Measurements from ENCODE around the gene CRIP3.

The CRIP3 gene

GRCh38 chr6:43271103-43271815 is 37.4 kb downstream of the CRIP3 start:
- no peak for DNase-seq

DNA sequence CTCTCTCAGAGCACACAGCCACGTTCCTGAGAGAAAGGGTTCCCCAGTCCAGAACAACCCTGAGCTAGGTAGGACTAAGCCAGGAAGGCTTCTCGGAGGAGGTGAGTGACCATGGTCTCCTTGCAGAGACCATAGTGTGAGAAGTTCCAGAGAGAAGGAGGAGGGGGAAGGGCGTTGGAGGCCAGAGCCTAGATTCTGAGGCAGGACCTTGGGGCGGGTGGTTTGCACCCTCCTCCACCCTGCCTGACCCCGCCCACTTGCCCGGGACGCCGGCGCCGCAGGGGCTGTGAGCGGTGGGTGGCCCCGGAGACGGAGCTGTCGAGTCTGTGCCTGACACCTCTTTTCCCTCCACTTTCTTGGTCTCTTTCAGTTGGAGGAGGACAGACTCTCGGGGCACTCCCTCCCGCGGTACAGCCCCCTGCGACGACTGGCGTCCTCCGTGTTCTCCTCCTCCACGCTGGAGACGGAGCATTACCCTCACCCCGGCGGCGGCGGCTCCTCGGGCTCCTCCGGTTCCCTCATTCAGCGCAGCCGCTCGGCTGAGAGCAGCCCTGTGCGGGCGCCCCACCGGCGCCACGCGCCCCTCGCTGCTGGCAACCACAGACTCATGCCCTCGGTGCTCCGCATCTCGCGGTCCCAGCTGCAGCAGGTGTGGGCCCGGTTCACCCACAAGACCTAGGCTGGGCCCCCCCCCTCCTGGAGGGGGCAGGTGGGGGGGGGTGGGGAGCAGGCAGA is 39.2 kb downstream of the CRIP3 start:
- no peak for DNase-seq

DNA sequence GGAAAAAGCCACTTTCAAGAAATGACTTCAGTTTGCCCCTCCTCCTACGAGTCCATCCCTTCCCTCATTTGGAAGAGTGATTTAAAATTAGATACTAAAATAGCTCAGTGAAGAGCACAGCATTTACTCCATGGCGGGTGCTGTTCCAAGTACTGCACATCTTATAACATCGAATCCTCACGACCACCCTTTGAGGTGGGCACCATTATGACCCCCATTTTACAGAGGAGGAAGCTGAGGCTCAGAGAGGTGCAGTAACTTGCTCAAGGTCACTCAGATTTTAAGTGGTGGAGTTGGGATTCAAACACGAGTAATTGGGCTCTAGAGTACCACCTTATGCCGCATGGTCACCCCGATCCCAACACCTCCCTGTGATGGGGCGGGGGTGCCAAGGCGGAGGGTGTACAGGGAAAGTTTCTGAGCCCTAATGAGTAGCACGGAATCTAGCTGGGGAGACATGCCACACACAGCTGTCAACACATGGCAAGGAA is 39.8 kb downstream of the CRIP3 start:
- DNase-seq = no peak

DNA sequence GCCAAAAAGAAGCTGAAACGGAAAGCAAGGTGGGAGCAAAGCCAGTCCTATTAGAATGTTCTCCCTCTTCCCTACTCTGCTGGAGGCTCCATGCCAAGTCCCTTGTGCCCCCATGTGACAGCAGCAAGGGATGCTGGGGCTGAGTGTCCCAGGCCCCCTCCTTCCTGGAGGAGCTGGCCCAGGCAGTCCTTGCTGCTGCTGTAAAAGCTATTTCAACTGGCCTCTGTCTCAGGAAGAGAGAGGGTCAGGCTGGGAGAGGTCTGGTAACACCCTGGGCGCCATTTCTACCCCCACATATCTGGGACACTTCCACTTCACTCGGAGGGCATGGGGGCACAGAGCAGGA is 40.3 kb downstream of the CRIP3 start:
- no peak for DNase-seq

DNA sequence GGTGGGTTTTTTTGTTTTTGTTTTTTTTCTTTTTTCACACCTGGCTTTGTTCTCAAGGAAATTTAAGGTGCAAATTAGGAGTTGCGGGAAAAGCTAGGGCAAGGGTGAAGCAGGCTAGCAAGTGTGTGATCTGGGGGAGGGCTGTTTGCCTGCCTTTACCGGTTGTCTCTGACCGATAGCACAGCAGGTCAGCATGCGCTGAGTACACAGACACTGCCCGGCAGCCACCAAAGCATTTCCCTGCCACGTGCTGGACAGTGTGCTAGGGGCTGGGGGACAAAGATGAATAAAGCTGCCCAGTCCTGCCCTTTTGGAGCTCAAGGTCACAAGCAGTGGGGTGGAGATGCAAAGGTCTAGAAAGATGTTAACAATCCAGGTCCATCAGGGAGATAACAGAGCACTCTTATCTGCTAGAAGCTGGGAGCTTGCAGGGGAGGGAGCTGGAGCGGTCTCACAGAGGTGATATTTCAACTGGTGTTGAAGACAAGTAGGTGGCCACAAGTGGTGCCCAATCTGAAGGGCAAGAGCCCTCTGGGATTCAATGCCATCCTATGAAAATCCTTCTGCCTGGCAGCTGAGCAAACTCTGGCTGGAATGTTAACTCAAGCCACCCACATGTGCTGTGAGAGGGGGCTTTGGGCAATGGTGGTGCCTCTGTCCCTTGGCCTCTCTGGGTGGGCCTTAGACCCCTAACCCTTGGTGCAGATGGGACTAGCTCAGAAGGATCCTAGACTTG is 40.8 kb downstream of the CRIP3 start:
- DNase-seq = no peak

GRCh38 chr6:43265564-43265963 is 43.1 kb downstream of the CRIP3 start:
- DNase-seq = no peak

GRCh38 chr6:43264599-43265145 is 44.0 kb downstream of the CRIP3 start:
- no peak for DNase-seq

- DNase-seq = no peak
Measured at GRCh38 chr6:43263314-43264178, 45.1 kb downstream of the CRIP3 start.

DNA sequence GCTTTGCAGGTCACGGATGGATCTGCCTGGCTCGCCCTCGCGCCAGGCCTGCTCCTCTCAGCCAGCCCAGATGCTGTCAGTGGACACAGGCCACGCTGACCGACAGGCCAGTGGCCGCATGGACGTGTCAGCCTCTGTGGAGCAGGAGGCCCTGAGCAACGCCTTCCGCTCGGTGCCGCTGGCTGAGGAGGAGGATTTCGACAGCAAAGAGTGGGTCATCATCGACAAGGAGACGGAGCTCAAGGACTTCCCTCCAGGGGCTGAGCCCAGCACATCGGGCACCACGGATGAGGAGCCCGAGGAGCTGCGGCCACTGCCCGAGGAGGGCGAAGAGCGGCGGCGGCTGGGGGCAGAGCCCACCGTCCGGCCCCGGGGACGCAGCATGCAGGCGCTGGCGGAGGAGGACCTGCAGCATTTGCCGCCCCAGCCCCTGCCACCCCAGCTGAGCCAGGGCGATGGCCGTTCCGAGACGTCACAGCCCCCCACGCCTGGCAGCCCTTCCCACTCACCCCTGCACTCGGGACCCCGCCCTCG is 45.8 kb downstream of the CRIP3 start:
- DNase-seq = no peak

- no peak for DNase-seq
Measured at GRCh38 chr6:43262000-43262779, 46.4 kb downstream of the CRIP3 start.

DNA sequence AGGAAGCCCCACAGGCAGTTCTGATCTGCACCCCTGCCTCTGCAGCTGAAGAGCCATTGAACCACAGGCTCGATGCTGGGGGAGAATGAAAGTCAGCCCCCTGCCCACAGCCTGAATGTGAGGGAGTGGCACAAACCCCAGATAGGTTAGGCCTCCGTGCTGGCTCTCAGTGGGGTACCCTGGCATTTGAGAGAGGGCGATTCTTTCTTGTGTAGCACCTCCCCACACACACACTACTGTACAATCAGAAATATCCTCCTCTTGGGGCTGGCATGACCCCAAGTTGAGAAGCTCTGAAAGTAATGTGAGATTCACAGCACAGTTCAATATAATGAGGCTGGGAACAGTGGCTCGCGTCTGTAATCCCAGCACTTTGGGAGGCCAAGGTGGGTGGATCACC is 47.4 kb downstream of the CRIP3 start:
- DNase-seq = no peak

DNA sequence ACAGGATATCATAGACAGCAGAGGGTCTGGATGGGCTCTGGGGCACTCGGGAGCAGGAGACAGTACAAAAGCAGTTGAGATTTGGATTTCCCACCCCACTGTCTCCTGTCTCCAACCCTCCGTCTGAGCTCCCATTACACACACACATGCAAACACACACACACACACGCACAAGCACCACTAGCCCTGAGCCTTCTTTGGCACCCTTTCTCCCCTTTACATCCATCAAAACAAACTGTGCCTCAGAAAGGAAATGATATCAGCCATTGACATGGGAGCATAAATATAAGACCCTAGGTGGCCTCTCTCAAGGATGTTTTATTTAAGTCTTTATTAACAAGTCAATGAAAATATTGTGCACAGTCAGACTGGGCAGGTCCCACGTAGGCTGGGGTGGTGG is 47.8 kb downstream of the CRIP3 start:
- DNase-seq = no peak

- DNase-seq = no peak
Measured at GRCh38 chr6:43258807-43259686, 49.6 kb downstream of the CRIP3 start.

- DNase-seq = no peak
Measured at GRCh38 chr6:43258180-43258579, 50.4 kb downstream of the CRIP3 start.

- DNase-seq = no peak
Measured at GRCh38 chr6:43257367-43258145, 51.1 kb downstream of the CRIP3 start.

DNA sequence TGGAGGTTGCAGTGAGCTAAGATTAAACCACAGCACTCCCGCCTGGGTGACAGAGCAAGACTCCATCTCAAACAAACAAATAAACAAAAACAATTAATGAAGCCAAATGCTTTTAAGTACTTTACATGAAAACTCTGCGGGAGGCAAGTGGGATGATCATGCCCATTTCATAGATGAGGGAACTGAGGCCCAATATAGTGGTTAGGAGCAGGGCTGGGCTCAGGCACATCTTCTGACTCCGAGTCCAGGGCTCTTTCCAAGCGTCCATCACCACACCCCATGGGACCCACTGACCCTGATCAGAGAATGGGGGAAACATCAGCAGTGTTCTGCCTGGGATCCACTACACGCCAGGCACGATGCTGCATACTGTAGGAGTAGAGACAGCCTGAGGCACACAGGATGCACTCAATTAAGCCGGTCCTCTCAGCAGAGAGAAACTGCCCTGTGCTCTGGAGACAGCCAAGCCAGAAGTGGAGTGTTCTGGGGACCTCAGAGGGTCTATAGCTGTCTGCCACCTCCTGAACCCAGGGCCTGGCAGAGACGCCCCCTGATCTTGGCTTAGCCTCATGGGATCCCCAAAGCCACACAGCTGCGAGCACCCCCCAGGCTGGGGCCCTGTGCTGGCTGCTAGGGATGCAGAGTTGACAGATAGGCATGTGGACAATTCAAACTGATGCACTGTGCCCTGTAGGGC is 51.8 kb downstream of the CRIP3 start:
- no peak for DNase-seq
